HEK293 (cell line): ENCODE results near the gene RASSF1.

Experiments
- CTCF ChIA-PET: fragments of 350-600 bp; formaldehyde crosslinking; extraction: SDS; loops from one replicate; lab custom pipeline; 2021; ENCODE audit warnings: antibody characterized with exemption; lab: Yijun Ruan, JAX
- POLR2A ChIA-PET: fragments of 300-600 bp; formaldehyde crosslinking; extraction: SDS; loops from one replicate; lab custom pipeline; 2020; ENCODE audit warnings: antibody characterized with exemption, inconsistent platforms; lab: Yijun Ruan, JAX
- H3K27ac ChIP-seq: fragments of 200-500 bp; sonication (Bioruptor generic); 2 replicates; pipeline ENCODE4 v1.5.1; 2014; ENCODE audit warnings: low read depth, low read length, control low read depth, inconsistent platforms; ENCODE audit errors: extremely low read depth
- H3K36me3 ChIP-seq, 2 experiments: fragments of 200-500 bp in 1 of 2; sonication (Bioruptor generic) in 1 of 2; 1 replicate in 1 of 2; 2 replicates in 1 of 2; pipeline ENCODE4 v1.5.1; 2014 to 2017; ENCODE audit warnings: inconsistent platforms in 2 of 2, low read length in 2 of 2; ENCODE audit not compliant: control insufficient read depth in 2 of 2, insufficient read depth in 1 of 2
- H3K4me1 ChIP-seq: fragments of 200-500 bp; sonication (Bioruptor generic); 2 replicates; pipeline ENCODE4 v1.5.1; 2014; ENCODE audit warnings: mild to moderate bottlenecking, low read length, inconsistent platforms; ENCODE audit not compliant: control insufficient read depth, insufficient read depth
- H3K4me3 ChIP-seq: 2 replicates; pipeline ENCODE4 v1.5.1; 2011; ENCODE audit warnings: low read depth, mild to moderate bottlenecking, control low read depth, low read length, moderate library complexity
- H3K9me3 ChIP-seq: fragments of 200-500 bp; sonication (Bioruptor generic); 2 replicates; pipeline ENCODE4 v1.5.1; 2014; ENCODE audit warnings: low read depth, low read length, inconsistent platforms; ENCODE audit not compliant: control insufficient read depth, insufficient read depth
- HIC1 ChIP-seq: fragments of 450-650 bp; formaldehyde crosslinking; IDR thresholded peaks from 2 replicates; pipeline ENCODE4 v1.5.1; 2016; ENCODE audit warnings: missing biosample characterization, missing genetic modification characterization
- INSM2 ChIP-seq: fragments of 450-650 bp; formaldehyde crosslinking; IDR thresholded peaks from 2 replicates; pipeline ENCODE4 v1.5.1; 2016; ENCODE audit warnings: missing biosample characterization, missing genetic modification characterization
- MZF1 ChIP-seq: fragments of 450-650 bp; formaldehyde crosslinking; IDR thresholded peaks from 2 replicates; pipeline ENCODE4 v1.5.1; 2017; ENCODE audit warnings: missing biosample characterization, missing genetic modification characterization, borderline replicate concordance
- REPIN1 ChIP-seq: fragments of 450-650 bp; formaldehyde crosslinking; IDR thresholded peaks from 2 replicates; pipeline ENCODE4 v1.5.1; 2017; ENCODE audit warnings: missing biosample characterization, missing genetic modification characterization, low read depth
- SP2 ChIP-seq: fragments of 450-650 bp; formaldehyde crosslinking; IDR thresholded peaks from 2 replicates; pipeline ENCODE4 v1.5.1; 2016; ENCODE audit warnings: missing biosample characterization, missing genetic modification characterization
- ZFHX2 ChIP-seq: fragments of 450-650 bp; formaldehyde crosslinking; conservative IDR thresholded peaks from 2 replicates; pipeline ENCODE4 v1.5.1; 2016; ENCODE audit warnings: missing biosample characterization, missing genetic modification characterization
- ZNF175 ChIP-seq: fragments of 450-650 bp; formaldehyde crosslinking; IDR thresholded peaks from 2 replicates; pipeline ENCODE4 v1.5.1; 2016; ENCODE audit warnings: missing biosample characterization, missing genetic modification characterization
- ZNF184 ChIP-seq: fragments of 450-650 bp; IDR thresholded peaks from 2 replicates; pipeline ENCODE4 v1.5.1; 2018; ENCODE audit warnings: missing biosample characterization, mild to moderate bottlenecking, missing genetic modification characterization
- ZNF2 ChIP-seq: fragments of 450-650 bp; formaldehyde crosslinking; IDR thresholded peaks from 2 replicates; pipeline ENCODE4 v1.5.1; 2016; ENCODE audit warnings: missing biosample characterization, missing genetic modification characterization
- ZNF221 ChIP-seq: fragments of 450-650 bp; formaldehyde crosslinking; IDR thresholded peaks from 2 replicates; pipeline ENCODE4 v1.5.1; 2017; ENCODE audit warnings: missing biosample characterization, missing genetic modification characterization, borderline replicate concordance
- ZNF274 ChIP-seq, 2 experiments: fragments of 200-500 bp in 1 of 2; fragments of 450-650 bp in 1 of 2; sonication (Bioruptor generic) in 1 of 2; formaldehyde crosslinking in 1 of 2; IDR thresholded peaks; 2 replicates each; pipeline versions ENCODE4 v1.5.1 to v1.6.1; 2014 to 2016; ENCODE audit warnings: borderline replicate concordance in 1 of 2, inconsistent platforms in 1 of 2, low read length in 1 of 2, missing biosample characterization in 1 of 2, missing genetic modification characterization in 1 of 2
- ZNF350 ChIP-seq: fragments of 450-650 bp; formaldehyde crosslinking; IDR thresholded peaks from 2 replicates; pipeline ENCODE4 v1.5.0; 2017; ENCODE audit warnings: missing biosample characterization, mild to moderate bottlenecking, missing genetic modification characterization
- ZNF394 ChIP-seq: fragments of 450-650 bp; formaldehyde crosslinking; IDR thresholded peaks from 2 replicates; pipeline ENCODE4 v1.5.1; 2016; ENCODE audit warnings: missing biosample characterization, missing genetic modification characterization, mild to moderate bottlenecking, moderate library complexity, borderline replicate concordance
- ZNF404 ChIP-seq: fragments of 450-650 bp; formaldehyde crosslinking; IDR thresholded peaks from 2 replicates; pipeline ENCODE4 v1.5.1; 2017; ENCODE audit warnings: missing biosample characterization, missing genetic modification characterization
- ZNF426 ChIP-seq: fragments of 450-650 bp; formaldehyde crosslinking; IDR thresholded peaks from 2 replicates; pipeline ENCODE4 v1.5.1; 2017; ENCODE audit warnings: missing biosample characterization, missing genetic modification characterization, mild to moderate bottlenecking, inconsistent platforms, moderate library complexity
- ZNF433 ChIP-seq: fragments of 450-650 bp; formaldehyde crosslinking; IDR thresholded peaks from 2 replicates; pipeline ENCODE4 v1.5.1; 2016; ENCODE audit warnings: missing biosample characterization, missing genetic modification characterization, low read depth
- ZNF513 ChIP-seq: fragments of 450-650 bp; IDR thresholded peaks from 2 replicates; pipeline ENCODE4 v1.5.1; 2018; ENCODE audit warnings: missing biosample characterization, missing genetic modification characterization
- ZNF549 ChIP-seq: fragments of 450-650 bp; IDR thresholded peaks from 2 replicates; pipeline ENCODE4 v1.5.1; 2018; ENCODE audit warnings: missing biosample characterization, missing genetic modification characterization, mild to moderate bottlenecking, inconsistent platforms, moderate library complexity
- ZNF560 ChIP-seq: fragments of 450-650 bp; formaldehyde crosslinking; IDR thresholded peaks from 2 replicates; pipeline ENCODE4 v1.5.1; 2017; ENCODE audit warnings: missing biosample characterization, missing genetic modification characterization, borderline replicate concordance
- ZNF624 ChIP-seq: fragments of 450-650 bp; formaldehyde crosslinking; IDR thresholded peaks from 2 replicates; pipeline ENCODE4 v1.5.1; 2017; ENCODE audit warnings: missing biosample characterization, missing genetic modification characterization
- ZNF626 ChIP-seq: fragments of 450-650 bp; sonication (Bioruptor Pico); formaldehyde crosslinking; IDR thresholded peaks from 2 replicates; pipeline ENCODE4 v1.5.1; 2018; ENCODE audit warnings: missing biosample characterization, missing genetic modification characterization, inconsistent platforms
- ZNF791 ChIP-seq: fragments of 450-650 bp; formaldehyde crosslinking; IDR thresholded peaks from 2 replicates; pipeline ENCODE4 v1.5.1; 2016; ENCODE audit warnings: missing biosample characterization, missing genetic modification characterization
- TF ChIP-seq, protein P1 (sequence below): fragments of 450-650 bp; formaldehyde crosslinking; IDR thresholded peaks from 2 replicates; pipeline ENCODE4 v1.5.1; 2016; ENCODE audit warnings: missing biosample characterization, missing genetic modification characterization
- TF ChIP-seq, protein P2 (sequence below): sonication (generic); formaldehyde crosslinking; IDR thresholded peaks from 2 replicates; pipeline ENCODE4 v1.8.1; 2022; ENCODE audit warnings: mild to moderate bottlenecking, moderate library complexity, missing genetic modification reagents
- TF ChIP-seq, protein P3 (sequence below): fragments of 450-650 bp; formaldehyde crosslinking; IDR thresholded peaks from 2 replicates; pipeline ENCODE4 v1.5.1; 2016; ENCODE audit warnings: missing biosample characterization, missing genetic modification characterization
- TF ChIP-seq, protein P4 (sequence below): fragments of 450-650 bp; formaldehyde crosslinking; IDR thresholded peaks from 2 replicates; pipeline ENCODE4 v1.5.1; 2016; ENCODE audit warnings: missing biosample characterization, missing genetic modification characterization

RASSF1 gene

GRCh38 chr3:50372349-50372748, 31.7 kb upstream of the RASSF1 start:
- ChIA-PET CTCF (no interaction called here), POLR2A (no interaction called here)
- no peak overlapping the region for H3K27ac ChIP-seq
- H3K4me1 ChIP-seq, result no peaks in the 10 kb centered on the region
- H3K9me3 ChIP-seq, result no peaks in the 10 kb centered on the region
- no peak overlapping the region for H3K4me3 ChIP-seq
- no peaks in the 10 kb centered on the region for H3K36me3 ChIP-seq
- no peak for TF ChIP-seq ZNF2
- TF ChIP-seq, protein P1, sequence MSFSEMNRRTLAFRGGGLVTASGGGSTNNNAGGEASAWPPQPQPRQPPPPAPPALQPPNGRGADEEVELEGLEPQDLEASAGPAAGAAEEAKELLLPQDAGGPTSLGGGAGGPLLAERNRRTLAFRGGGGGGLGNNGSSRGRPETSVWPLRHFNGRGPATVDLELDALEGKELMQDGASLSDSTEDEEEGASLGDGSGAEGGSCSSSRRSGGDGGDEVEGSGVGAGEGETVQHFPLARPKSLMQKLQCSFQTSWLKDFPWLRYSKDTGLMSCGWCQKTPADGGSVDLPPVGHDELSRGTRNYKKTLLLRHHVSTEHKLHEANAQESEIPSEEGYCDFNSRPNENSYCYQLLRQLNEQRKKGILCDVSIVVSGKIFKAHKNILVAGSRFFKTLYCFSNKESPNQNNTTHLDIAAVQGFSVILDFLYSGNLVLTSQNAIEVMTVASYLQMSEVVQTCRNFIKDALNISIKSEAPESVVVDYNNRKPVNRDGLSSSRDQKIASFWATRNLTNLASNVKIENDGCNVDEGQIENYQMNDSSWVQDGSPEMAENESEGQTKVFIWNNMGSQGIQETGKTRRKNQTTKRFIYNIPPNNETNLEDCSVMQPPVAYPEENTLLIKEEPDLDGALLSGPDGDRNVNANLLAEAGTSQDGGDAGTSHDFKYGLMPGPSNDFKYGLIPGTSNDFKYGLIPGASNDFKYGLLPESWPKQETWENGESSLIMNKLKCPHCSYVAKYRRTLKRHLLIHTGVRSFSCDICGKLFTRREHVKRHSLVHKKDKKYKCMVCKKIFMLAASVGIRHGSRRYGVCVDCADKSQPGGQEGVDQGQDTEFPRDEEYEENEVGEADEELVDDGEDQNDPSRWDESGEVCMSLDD (tag by site-specific recombination), result no peak
- TF ChIP-seq ZNF175 (tag by site-specific recombination), result no peak
- no peak for TF ChIP-seq ZNF350 (tag by site-specific recombination)
- TF ChIP-seq ZNF221, result no peak
- no peak for TF ChIP-seq ZNF549 (tag by site-specific recombination)
- TF ChIP-seq ZNF560 (tag by site-specific recombination), result no peak
- TF ChIP-seq ZNF624, result no peak
- no peak for TF ChIP-seq MZF1 (tag by site-specific recombination)
- no peak for TF ChIP-seq ZNF791 (tag by site-specific recombination)
- no peak for TF ChIP-seq ZNF404
- no peak for TF ChIP-seq HIC1 (tag by site-specific recombination)
- TF ChIP-seq SP2, result no peak
- no peak for TF ChIP-seq ZNF513
- TF ChIP-seq, protein P2, sequence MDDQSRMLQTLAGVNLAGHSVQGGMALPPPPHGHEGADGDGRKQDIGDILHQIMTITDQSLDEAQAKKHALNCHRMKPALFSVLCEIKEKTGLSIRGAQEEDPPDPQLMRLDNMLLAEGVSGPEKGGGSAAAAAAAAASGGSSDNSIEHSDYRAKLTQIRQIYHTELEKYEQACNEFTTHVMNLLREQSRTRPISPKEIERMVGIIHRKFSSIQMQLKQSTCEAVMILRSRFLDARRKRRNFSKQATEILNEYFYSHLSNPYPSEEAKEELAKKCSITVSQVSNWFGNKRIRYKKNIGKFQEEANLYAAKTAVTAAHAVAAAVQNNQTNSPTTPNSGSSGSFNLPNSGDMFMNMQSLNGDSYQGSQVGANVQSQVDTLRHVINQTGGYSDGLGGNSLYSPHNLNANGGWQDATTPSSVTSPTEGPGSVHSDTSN (CRISPR knock-in tag), result no peak
- no peak for TF ChIP-seq ZNF426 (tag by site-specific recombination)
- no peak for TF ChIP-seq ZNF626 (tag by site-specific recombination)
- TF ChIP-seq ZNF394, result no peak
- TF ChIP-seq ZNF433 (tag by site-specific recombination), result no peak
- TF ChIP-seq ZFHX2 (tag by site-specific recombination), result peak; percentile 86
- TF ChIP-seq, protein P3, sequence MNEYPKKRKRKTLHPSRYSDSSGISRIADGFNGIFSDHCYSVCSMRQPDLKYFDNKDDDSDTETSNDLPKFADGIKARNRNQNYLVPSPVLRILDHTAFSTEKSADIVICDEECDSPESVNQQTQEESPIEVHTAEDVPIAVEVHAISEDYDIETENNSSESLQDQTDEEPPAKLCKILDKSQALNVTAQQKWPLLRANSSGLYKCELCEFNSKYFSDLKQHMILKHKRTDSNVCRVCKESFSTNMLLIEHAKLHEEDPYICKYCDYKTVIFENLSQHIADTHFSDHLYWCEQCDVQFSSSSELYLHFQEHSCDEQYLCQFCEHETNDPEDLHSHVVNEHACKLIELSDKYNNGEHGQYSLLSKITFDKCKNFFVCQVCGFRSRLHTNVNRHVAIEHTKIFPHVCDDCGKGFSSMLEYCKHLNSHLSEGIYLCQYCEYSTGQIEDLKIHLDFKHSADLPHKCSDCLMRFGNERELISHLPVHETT (tag by site-specific recombination), result no peak
- no peak for TF ChIP-seq ZNF184 (tag by site-specific recombination)
- TF ChIP-seq REPIN1, result no peak
- TF ChIP-seq INSM2 (tag by site-specific recombination), result no peak
- TF ChIP-seq ZNF274 (IDR thresholded peaks at IDR 0.05; ENCODE audit: low read length), result no peak
- no peak for TF ChIP-seq ZNF274 (tag by site-specific recombination; IDR thresholded peaks at IDR 0.05; ENCODE audit: borderline replicate concordance)
- TF ChIP-seq, protein P4, sequence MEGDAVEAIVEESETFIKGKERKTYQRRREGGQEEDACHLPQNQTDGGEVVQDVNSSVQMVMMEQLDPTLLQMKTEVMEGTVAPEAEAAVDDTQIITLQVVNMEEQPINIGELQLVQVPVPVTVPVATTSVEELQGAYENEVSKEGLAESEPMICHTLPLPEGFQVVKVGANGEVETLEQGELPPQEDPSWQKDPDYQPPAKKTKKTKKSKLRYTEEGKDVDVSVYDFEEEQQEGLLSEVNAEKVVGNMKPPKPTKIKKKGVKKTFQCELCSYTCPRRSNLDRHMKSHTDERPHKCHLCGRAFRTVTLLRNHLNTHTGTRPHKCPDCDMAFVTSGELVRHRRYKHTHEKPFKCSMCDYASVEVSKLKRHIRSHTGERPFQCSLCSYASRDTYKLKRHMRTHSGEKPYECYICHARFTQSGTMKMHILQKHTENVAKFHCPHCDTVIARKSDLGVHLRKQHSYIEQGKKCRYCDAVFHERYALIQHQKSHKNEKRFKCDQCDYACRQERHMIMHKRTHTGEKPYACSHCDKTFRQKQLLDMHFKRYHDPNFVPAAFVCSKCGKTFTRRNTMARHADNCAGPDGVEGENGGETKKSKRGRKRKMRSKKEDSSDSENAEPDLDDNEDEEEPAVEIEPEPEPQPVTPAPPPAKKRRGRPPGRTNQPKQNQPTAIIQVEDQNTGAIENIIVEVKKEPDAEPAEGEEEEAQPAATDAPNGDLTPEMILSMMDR (tag by site-specific recombination), result no peak
